ENCODE results near the gene HOMEZ.
A peak's percentile ranks its signal among the peaks of the same experiment; 100 is the strongest.

HOMEZ gene

GRCh38 chr14:23307687-23308644, 22.0 kb upstream of the HOMEZ start:
- no peak for DNase-seq

GRCh38 chr14:23307146-23307530, 21.2 kb upstream of the HOMEZ start:
- DNase-seq: no peak

GRCh38 chr14:23306412-23307145, 20.6 kb upstream of the HOMEZ start, which contains the start of gene BCL2L2:
Gene BCL2L2 (plus strand): TSS chr14:23306833. CDS start chr14:23307768, 935 bp downstream.
- no peak for DNase-seq

- peak; percentile 92 for DNase-seq
Observed at GRCh38 chr14:23302290-23303225, 16.6 kb upstream of the HOMEZ start, which contains the start of gene PPP1R3E. Gene PPP1R3E (minus strand): TSS chr14:23302859. CDS start chr14:23302576, 283 bp downstream.

- no peak for DNase-seq
Observed at GRCh38 chr14:23301969-23302289, 16.0 kb upstream of the HOMEZ start.

GRCh38 chr14:23301288-23301968, 15.5 kb upstream of the HOMEZ start:
- peak; percentile 98 for DNase-seq

GRCh38 chr14:23300687-23301223, 14.8 kb upstream of the HOMEZ start:
- DNase-seq: peak; percentile 59

GRCh38 chr14:23299986-23300686, 14.2 kb upstream of the HOMEZ start:
- DNase-seq: no peak

GRCh38 chr14:23299211-23299957, 13.5 kb upstream of the HOMEZ start:
- no peak for DNase-seq

- no peak for DNase-seq
Observed at GRCh38 chr14:23297611-23298277, 11.8 kb upstream of the HOMEZ start.

GRCh38 chr14:23297096-23297495, 11.2 kb upstream of the HOMEZ start:
- DNase-seq: no peak

- DNase-seq: no peak
Observed at GRCh38 chr14:23296012-23296777, 10.3 kb upstream of the HOMEZ start.

GRCh38 chr14:23294734-23295561, 9.0 kb upstream of the HOMEZ start:
- peak; percentile 68 for DNase-seq

GRCh38 chr14:23286902-23287479, 1.1 kb upstream of the HOMEZ start:
- no peak for DNase-seq

- no peak for DNase-seq
Observed at GRCh38 chr14:23285530-23286019, 357 bp downstream of the HOMEZ start.

- DNase-seq: no peak
Observed at GRCh38 chr14:23284654-23285529, 1.0 kb downstream of the HOMEZ start.
